Measurements from ENCODE around the gene NPHP3. TPM values are rescaled to one million over a fixed set of nuclear protein-coding genes. Genes with fewer than 3 reads are reported as not detected.

The NPHP3 gene
- total RNA-seq, 2 donors from 2014 or later = 10.7 to 16.4 TPM

- Histone ChIP-seq H3K4me3 (peak overlapping the region; percentile 81), H3K4me1 (no peaks in the 10 kb centered on the region), H3K27ac (peak overlapping the region; percentile 80), H3K27me3 (no peaks in the 10 kb centered on the region), H3K9ac (ENCODE audit: low read depth in 2 of 2, low read length in 2 of 2) (peak overlapping the region in 1 of 2 donors; percentile 83), H3K9me3 (no peaks in the 10 kb centered on the region), H3K36me3 (no peaks in the 10 kb centered on the region)
- DNase-seq = no peak
- TF ChIP-seq, protein P1, sequence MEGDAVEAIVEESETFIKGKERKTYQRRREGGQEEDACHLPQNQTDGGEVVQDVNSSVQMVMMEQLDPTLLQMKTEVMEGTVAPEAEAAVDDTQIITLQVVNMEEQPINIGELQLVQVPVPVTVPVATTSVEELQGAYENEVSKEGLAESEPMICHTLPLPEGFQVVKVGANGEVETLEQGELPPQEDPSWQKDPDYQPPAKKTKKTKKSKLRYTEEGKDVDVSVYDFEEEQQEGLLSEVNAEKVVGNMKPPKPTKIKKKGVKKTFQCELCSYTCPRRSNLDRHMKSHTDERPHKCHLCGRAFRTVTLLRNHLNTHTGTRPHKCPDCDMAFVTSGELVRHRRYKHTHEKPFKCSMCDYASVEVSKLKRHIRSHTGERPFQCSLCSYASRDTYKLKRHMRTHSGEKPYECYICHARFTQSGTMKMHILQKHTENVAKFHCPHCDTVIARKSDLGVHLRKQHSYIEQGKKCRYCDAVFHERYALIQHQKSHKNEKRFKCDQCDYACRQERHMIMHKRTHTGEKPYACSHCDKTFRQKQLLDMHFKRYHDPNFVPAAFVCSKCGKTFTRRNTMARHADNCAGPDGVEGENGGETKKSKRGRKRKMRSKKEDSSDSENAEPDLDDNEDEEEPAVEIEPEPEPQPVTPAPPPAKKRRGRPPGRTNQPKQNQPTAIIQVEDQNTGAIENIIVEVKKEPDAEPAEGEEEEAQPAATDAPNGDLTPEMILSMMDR (IDR thresholded peaks at IDR 0.05) = no peak
- intact Hi-C loops (cut with DNase I) = loop anchor here (10.0 kb wide), 1 partner anchor 404 kb away; no protein-coding TSS in a partner anchor
Measured at GRCh38 chr3:132659000-132659364, 63.2 kb downstream of the NPHP3 start.

- Histone ChIP-seq H3K9ac (ENCODE audit: low read depth in 2 of 2, low read length in 2 of 2) (no peak overlapping the region), H3K27me3 (no peaks in the 10 kb centered on the region), H3K4me3 (no peak overlapping the region), H3K27ac (no peak overlapping the region), H3K4me1 (no peaks in the 10 kb centered on the region), H3K9me3 (no peaks in the 10 kb centered on the region), H3K36me3 (no peaks in the 10 kb centered on the region)
- DNase-seq = no peak
- TF ChIP-seq, protein P1 (IDR thresholded peaks at IDR 0.05) = no peak
- intact Hi-C loops (cut with DNase I) = loop anchor here (10.0 kb wide), 1 partner anchor 403 kb away; no protein-coding TSS in a partner anchor
Measured at GRCh38 chr3:132657869-132658747, 64.1 kb downstream of the NPHP3 start.

GRCh38 chr3:132655471-132655870, 66.7 kb downstream of the NPHP3 start:
- Histone ChIP-seq H3K36me3 (no peaks in the 10 kb centered on the region), H3K9me3 (no peaks in the 10 kb centered on the region), H3K27ac (no peak overlapping the region), H3K4me1 (no peaks in the 10 kb centered on the region), H3K27me3 (no peaks in the 10 kb centered on the region), H3K4me3 (no peak overlapping the region), H3K9ac (ENCODE audit: low read depth in 2 of 2, low read length in 2 of 2) (no peak overlapping the region)
- no peak for DNase-seq
- TF ChIP-seq, protein P1 (IDR thresholded peaks at IDR 0.05) = no peak
- intact Hi-C loops (cut with DNase I) = loop anchor here (10.0 kb wide), 1 partner anchor 401 kb away; no protein-coding TSS in a partner anchor

DNA sequence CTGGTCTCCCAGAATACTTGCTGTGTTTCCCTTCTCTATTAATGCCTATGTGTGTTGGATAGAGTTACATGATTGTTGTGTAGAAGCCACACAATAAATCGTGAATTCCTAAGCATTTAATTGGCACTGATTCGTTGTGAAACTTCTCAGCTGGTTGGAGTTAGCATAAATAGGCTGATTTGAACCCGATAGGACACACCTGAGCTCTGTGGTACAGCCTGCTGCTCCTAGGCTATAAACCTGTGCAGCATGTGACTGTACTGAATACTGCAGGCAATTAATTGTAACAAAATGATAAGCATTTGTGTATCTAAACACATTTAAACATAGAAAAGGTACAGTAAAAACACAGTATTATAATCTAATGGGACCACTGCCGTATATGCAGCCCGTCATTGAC, 67.5 kb downstream of the NPHP3 start:
- TF ChIP-seq, protein P1 (IDR thresholded peaks at IDR 0.05) = no peak
- Histone ChIP-seq H3K9me3 (no peaks in the 10 kb centered on the region), H3K27ac (no peak overlapping the region), H3K9ac (ENCODE audit: low read depth in 2 of 2, low read length in 2 of 2) (no peak overlapping the region), H3K36me3 (no peaks in the 10 kb centered on the region), H3K27me3 (no peaks in the 10 kb centered on the region), H3K4me1 (no peaks in the 10 kb centered on the region), H3K4me3 (no peak overlapping the region)
- intact Hi-C loops (cut with DNase I) = loop anchor here (10.0 kb wide), 1 partner anchor 400 kb away; no protein-coding TSS in a partner anchor
- no peak for DNase-seq

- Histone ChIP-seq H3K36me3 (no peaks in the 10 kb centered on the region), H3K4me3 (no peak overlapping the region), H3K27me3 (no peaks in the 10 kb centered on the region), H3K9ac (ENCODE audit: low read depth in 2 of 2, low read length in 2 of 2) (no peak overlapping the region), H3K9me3 (no peaks in the 10 kb centered on the region), H3K4me1 (no peaks in the 10 kb centered on the region), H3K27ac (no peak overlapping the region)
- intact Hi-C loops (cut with DNase I) = loop anchor here (10.0 kb wide), 1 partner anchor 399 kb away; no protein-coding TSS in a partner anchor
- TF ChIP-seq, protein P1 (IDR thresholded peaks at IDR 0.05) = no peak
- DNase-seq = no peak
Measured at GRCh38 chr3:132654190-132654589, 68.0 kb downstream of the NPHP3 start.
